ENCODE measurements around the gene TMBIM1.

Gene TMBIM1

GRCh38 chr2:218257390-218257981 is 34.8 kb downstream of the TMBIM1 start:
- peak; percentile 66 for DNase-seq (ENCODE audit: low read depth)

- no peak for DNase-seq (ENCODE audit: low read depth)
Measured at GRCh38 chr2:218256612-218257350, 35.5 kb downstream of the TMBIM1 start.

- no peak for DNase-seq (ENCODE audit: low read depth)
Measured at GRCh38 chr2:218255446-218255845, 36.9 kb downstream of the TMBIM1 start.

- no peak for DNase-seq (ENCODE audit: low read depth)
Measured at GRCh38 chr2:218253232-218253625, 39.1 kb downstream of the TMBIM1 start.

GRCh38 chr2:218252509-218253231 is 39.6 kb downstream of the TMBIM1 start:
- no peak for DNase-seq (ENCODE audit: low read depth)

GRCh38 chr2:218249691-218250090 is 42.6 kb downstream of the TMBIM1 start:
- no peak for DNase-seq (ENCODE audit: low read depth)

- no peak for DNase-seq (ENCODE audit: low read depth)
Measured at GRCh38 chr2:218245214-218245613, 47.1 kb downstream of the TMBIM1 start.

- no peak for DNase-seq (ENCODE audit: low read depth)
Measured at GRCh38 chr2:218244665-218245064, 47.6 kb downstream of the TMBIM1 start.

- no peak for DNase-seq (ENCODE audit: low read depth)
Measured at GRCh38 chr2:218244204-218244603, 48.1 kb downstream of the TMBIM1 start.

- no peak for DNase-seq (ENCODE audit: low read depth)
Measured at GRCh38 chr2:218238887-218239286, 53.4 kb downstream of the TMBIM1 start.

GRCh38 chr2:218236829-218237228 is 55.5 kb downstream of the TMBIM1 start:
- no peak for DNase-seq (ENCODE audit: low read depth)

- no peak for DNase-seq (ENCODE audit: low read depth)
Measured at GRCh38 chr2:218235017-218235416, 57.3 kb downstream of the TMBIM1 start.

GRCh38 chr2:218234521-218234920 is 57.8 kb downstream of the TMBIM1 start:
- no peak for DNase-seq (ENCODE audit: low read depth)

GRCh38 chr2:218233543-218233942 is 58.8 kb downstream of the TMBIM1 start:
- DNase-seq (ENCODE audit: low read depth), result no peak

- no peak for DNase-seq (ENCODE audit: low read depth)
Measured at GRCh38 chr2:218230882-218231281, 61.4 kb downstream of the TMBIM1 start.

- no peak for DNase-seq (ENCODE audit: low read depth)
Measured at GRCh38 chr2:218229851-218230250, 62.5 kb downstream of the TMBIM1 start.

GRCh38 chr2:218229239-218229638 is 63.1 kb downstream of the TMBIM1 start:
- DNase-seq (ENCODE audit: low read depth), result no peak

- DNase-seq (ENCODE audit: low read depth), result no peak
Measured at GRCh38 chr2:218228366-218229090, 63.8 kb downstream of the TMBIM1 start.

GRCh38 chr2:218226903-218227302 is 65.4 kb downstream of the TMBIM1 start:
- no peak for DNase-seq (ENCODE audit: low read depth)
